H1 (cell line): Measurements from ENCODE around the gene RSPH9. TPM values are rescaled to one million over a fixed set of nuclear protein-coding genes. Genes with fewer than 3 reads are reported as not detected.

Experiments
- CBX5 ChIP-seq: fragments of 300-800, 300-1000 bp; sonication (generic); IDR thresholded peaks from 2 replicates; pipeline ENCODE4 v1.7.1; 2016; ENCODE audit warnings: antibody characterized with exemption, low read length, low read depth
- CREB1 ChIP-seq: IDR thresholded peaks from 2 replicates; pipeline ENCODE4 v1.6.1; 2012; ENCODE audit warnings: inconsistent platforms
- EP300 ChIP-seq, 2 experiments: IDR thresholded peaks; 1 replicate in 1 of 2; 2 replicates in 1 of 2; pipeline ENCODE4 v1.6.1; 2011 to 2012; ENCODE audit warnings: low read depth in 2 of 2, low read length in 2 of 2, mild to moderate bottlenecking in 2 of 2, borderline replicate concordance in 1 of 2, inconsistent platforms in 1 of 2, moderate library complexity in 1 of 2
- MAFK ChIP-seq: IDR thresholded peaks from 2 replicates; pipeline ENCODE4 v1.6.1; 2012; ENCODE audit warnings: low read depth, mild to moderate bottlenecking, improper control_type of control experiment, low read length
- SIRT6 ChIP-seq: IDR thresholded peaks from one replicate; pipeline ENCODE4 v1.7.1; 2012; ENCODE audit warnings: low read length, inconsistent platforms
- SP1 ChIP-seq: IDR thresholded peaks from 2 replicates; pipeline ENCODE4 v1.6.1; 2011; ENCODE audit warnings: low read depth, low read length
- SP2 ChIP-seq: IDR thresholded peaks from 2 replicates; pipeline ENCODE4 v1.6.1; 2012; ENCODE audit warnings: mild to moderate bottlenecking, low read length, inconsistent platforms
- TCF12 ChIP-seq: IDR thresholded peaks from 2 replicates; pipeline ENCODE4 v1.6.1; 2011; ENCODE audit warnings: low read depth, mild to moderate bottlenecking, low read length
- polyA plus RNA-seq, 7 experiments: library from polyadenylated mRNA; depleted of rRNA in 3 of 7; stranded (reverse) in 5 of 7; unstranded in 2 of 7; fragments of >200 nt in 5 of 7; fragments of 200-250 nt in 2 of 7; gene quantifications; 1 replicate in 5 of 7; 2 replicates in 1 of 7; 4 replicates in 1 of 7; pipeline versions ENCODE4 v1.2.1 to v1.2.3, GENCODE V29; 2011 to 2013; ENCODE audit warnings: missing spikeins in 2 of 7, mixed read lengths in 2 of 7
- total RNA-seq: library from RNA; stranded (reverse); fragmentation: NEBNext Ultra II Directional; extraction: Animal tissue kit (Norgen Biotek cat#: 25700); gene quantifications from 2 replicates; pipeline ENCODE4 v1.2.1, GENCODE V29; 2021
- TF ChIP-seq, protein P1 (sequence below): fragments of 300-600 bp; sonication (generic); IDR thresholded peaks from 2 replicates; pipeline ENCODE4 v1.7.1; 2012; ENCODE audit warnings: low read length, moderate library complexity, mild to moderate bottlenecking, inconsistent platforms; ENCODE audit not compliant: insufficient replicate concordance
- TF ChIP-seq, protein P2 (sequence below): IDR thresholded peaks from 2 replicates; pipeline ENCODE4 v1.6.1; 2012; ENCODE audit warnings: low read length, inconsistent platforms

The RSPH9 gene
- total and polyA plus RNA-seq, 2 of the 8 experiments (the other 6 are each of a cell fraction or from before 2014, with no cell fraction given), result 0.15 to 0.23 TPM

DNA sequence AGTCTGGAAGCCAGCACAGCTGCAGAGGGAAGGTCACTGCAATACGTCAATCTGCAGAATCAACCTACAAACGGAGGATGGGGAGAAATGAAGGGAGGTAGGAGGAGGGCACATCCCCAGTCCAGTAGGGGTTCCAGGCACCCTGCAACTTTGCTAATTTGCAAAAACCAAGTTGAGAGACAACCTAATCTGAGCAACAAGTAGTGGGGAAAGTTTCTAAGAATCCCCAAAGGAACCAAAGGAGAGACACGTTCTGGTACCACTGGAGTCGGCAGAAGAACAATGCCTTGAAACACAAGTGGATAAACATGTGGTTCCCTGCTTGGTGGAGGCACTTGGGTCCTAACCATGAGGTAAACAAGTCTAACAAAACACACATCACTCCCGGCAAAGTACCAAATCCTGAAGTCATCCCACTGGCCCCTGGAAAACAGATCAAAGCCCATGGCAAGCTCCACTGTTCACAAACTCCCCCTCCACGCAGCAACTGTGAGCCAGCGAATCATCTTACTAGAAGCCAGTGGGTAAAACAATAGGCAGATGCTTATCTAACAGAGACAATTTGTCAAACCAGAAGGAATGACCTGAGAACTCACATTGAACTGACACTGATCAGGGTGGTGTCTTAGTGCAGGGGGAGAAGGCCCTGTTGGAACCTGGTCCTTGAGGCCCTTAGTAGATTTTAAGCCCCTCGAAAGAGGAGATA, 38.0 kb downstream of the RSPH9 start (continued):
- TF ChIP-seq, protein P1, sequence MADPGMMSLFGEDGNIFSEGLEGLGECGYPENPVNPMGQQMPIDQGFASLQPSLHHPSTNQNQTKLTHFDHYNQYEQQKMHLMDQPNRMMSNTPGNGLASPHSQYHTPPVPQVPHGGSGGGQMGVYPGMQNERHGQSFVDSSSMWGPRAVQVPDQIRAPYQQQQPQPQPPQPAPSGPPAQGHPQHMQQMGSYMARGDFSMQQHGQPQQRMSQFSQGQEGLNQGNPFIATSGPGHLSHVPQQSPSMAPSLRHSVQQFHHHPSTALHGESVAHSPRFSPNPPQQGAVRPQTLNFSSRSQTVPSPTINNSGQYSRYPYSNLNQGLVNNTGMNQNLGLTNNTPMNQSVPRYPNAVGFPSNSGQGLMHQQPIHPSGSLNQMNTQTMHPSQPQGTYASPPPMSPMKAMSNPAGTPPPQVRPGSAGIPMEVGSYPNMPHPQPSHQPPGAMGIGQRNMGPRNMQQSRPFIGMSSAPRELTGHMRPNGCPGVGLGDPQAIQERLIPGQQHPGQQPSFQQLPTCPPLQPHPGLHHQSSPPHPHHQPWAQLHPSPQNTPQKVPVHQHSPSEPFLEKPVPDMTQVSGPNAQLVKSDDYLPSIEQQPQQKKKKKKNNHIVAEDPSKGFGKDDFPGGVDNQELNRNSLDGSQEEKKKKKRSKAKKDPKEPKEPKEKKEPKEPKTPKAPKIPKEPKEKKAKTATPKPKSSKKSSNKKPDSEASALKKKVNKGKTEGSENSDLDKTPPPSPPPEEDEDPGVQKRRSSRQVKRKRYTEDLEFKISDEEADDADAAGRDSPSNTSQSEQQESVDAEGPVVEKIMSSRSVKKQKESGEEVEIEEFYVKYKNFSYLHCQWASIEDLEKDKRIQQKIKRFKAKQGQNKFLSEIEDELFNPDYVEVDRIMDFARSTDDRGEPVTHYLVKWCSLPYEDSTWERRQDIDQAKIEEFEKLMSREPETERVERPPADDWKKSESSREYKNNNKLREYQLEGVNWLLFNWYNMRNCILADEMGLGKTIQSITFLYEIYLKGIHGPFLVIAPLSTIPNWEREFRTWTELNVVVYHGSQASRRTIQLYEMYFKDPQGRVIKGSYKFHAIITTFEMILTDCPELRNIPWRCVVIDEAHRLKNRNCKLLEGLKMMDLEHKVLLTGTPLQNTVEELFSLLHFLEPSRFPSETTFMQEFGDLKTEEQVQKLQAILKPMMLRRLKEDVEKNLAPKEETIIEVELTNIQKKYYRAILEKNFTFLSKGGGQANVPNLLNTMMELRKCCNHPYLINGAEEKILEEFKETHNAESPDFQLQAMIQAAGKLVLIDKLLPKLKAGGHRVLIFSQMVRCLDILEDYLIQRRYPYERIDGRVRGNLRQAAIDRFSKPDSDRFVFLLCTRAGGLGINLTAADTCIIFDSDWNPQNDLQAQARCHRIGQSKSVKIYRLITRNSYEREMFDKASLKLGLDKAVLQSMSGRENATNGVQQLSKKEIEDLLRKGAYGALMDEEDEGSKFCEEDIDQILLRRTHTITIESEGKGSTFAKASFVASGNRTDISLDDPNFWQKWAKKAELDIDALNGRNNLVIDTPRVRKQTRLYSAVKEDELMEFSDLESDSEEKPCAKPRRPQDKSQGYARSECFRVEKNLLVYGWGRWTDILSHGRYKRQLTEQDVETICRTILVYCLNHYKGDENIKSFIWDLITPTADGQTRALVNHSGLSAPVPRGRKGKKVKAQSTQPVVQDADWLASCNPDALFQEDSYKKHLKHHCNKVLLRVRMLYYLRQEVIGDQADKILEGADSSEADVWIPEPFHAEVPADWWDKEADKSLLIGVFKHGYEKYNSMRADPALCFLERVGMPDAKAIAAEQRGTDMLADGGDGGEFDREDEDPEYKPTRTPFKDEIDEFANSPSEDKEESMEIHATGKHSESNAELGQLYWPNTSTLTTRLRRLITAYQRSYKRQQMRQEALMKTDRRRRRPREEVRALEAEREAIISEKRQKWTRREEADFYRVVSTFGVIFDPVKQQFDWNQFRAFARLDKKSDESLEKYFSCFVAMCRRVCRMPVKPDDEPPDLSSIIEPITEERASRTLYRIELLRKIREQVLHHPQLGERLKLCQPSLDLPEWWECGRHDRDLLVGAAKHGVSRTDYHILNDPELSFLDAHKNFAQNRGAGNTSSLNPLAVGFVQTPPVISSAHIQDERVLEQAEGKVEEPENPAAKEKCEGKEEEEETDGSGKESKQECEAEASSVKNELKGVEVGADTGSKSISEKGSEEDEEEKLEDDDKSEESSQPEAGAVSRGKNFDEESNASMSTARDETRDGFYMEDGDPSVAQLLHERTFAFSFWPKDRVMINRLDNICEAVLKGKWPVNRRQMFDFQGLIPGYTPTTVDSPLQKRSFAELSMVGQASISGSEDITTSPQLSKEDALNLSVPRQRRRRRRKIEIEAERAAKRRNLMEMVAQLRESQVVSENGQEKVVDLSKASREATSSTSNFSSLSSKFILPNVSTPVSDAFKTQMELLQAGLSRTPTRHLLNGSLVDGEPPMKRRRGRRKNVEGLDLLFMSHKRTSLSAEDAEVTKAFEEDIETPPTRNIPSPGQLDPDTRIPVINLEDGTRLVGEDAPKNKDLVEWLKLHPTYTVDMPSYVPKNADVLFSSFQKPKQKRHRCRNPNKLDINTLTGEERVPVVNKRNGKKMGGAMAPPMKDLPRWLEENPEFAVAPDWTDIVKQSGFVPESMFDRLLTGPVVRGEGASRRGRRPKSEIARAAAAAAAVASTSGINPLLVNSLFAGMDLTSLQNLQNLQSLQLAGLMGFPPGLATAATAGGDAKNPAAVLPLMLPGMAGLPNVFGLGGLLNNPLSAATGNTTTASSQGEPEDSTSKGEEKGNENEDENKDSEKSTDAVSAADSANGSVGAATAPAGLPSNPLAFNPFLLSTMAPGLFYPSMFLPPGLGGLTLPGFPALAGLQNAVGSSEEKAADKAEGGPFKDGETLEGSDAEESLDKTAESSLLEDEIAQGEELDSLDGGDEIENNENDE, result no peak
- no peak for TF ChIP-seq TCF12
- no peak for TF ChIP-seq SIRT6
- TF ChIP-seq EP300 (IDR thresholded peaks at IDR 0.05; ENCODE audit: borderline replicate concordance in 1 of 2, low read depth in 2 of 2, low read length in 2 of 2), result no peak
- no peak for TF ChIP-seq CBX5
- TF ChIP-seq MAFK, result no peak
- TF ChIP-seq SP1, result no peak
- TF ChIP-seq SP2, result no peak
- TF ChIP-seq, protein P2, sequence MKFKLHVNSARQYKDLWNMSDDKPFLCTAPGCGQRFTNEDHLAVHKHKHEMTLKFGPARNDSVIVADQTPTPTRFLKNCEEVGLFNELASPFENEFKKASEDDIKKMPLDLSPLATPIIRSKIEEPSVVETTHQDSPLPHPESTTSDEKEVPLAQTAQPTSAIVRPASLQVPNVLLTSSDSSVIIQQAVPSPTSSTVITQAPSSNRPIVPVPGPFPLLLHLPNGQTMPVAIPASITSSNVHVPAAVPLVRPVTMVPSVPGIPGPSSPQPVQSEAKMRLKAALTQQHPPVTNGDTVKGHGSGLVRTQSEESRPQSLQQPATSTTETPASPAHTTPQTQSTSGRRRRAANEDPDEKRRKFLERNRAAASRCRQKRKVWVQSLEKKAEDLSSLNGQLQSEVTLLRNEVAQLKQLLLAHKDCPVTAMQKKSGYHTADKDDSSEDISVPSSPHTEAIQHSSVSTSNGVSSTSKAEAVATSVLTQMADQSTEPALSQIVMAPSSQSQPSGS, result no peak
- no peak for TF ChIP-seq CREB1
